ENCODE data around the gene KIF5B. TPM values are rescaled to one million over a fixed set of nuclear protein-coding genes. Genes with fewer than 3 reads are reported as not detected.

KIF5B gene
- total and polyA plus RNA-seq, 9 of the 15 experiments (the other 6 are each of a cell fraction or from before 2014, with no cell fraction given): 24.4 to 94.4 (median 68.9) TPM

- ChIA-PET CTCF (ENCODE audit: low intra/inter-chr PET ratio) (no interaction called here), POLR2A (interaction anchor here (0.8 to 1.0 kb wide), 2 partner anchors 16 to 21 kb away, joined by 3 read pairs; no protein-coding TSS in a partner anchor)
- in situ Hi-C loops (cut with MboI): loop anchor here (10.0 kb wide), 1 partner anchor 295 kb away; the partner anchor contains the start of gene EPC1
- Histone ChIP-seq H3K9me1 (ENCODE audit: control insufficient read depth, insufficient read depth, low read length) (peaks cover 3% of the 10 kb centered on the region), H2AFZ (ENCODE audit: low read depth, low read length) (no peak overlapping the region), H3K9ac (ENCODE audit: insufficient read depth in 1 of 2, low read depth in 2 of 2, low read length in 2 of 2) (no peak overlapping the region), H3K4me1 (replicated peaks in 1 of 2; ENCODE audit: control insufficient read depth in 2 of 2, insufficient read depth in 2 of 2, low read length in 2 of 2) (peaks cover 0 to 10% of the 10 kb centered on the region in 2 experiments; a peak in 4 of 5 replicates), H3K4me3 (no peak overlapping the region), H3K27ac (ENCODE audit: extremely low read depth, low read depth, low read length) (no peak overlapping the region), H3K4me2 (ENCODE audit: insufficient read depth, low read length) (no peak overlapping the region), H3K27me3 (ENCODE audit: control insufficient read depth in 2 of 2, insufficient read depth in 2 of 2, low read length in 2 of 2) (no peaks in the 10 kb centered on the region), H3K36me3 (ENCODE audit: control insufficient read depth, insufficient read depth, low read length) (peaks cover 72% of the 10 kb centered on the region), H3K9me3 (replicated peaks; ENCODE audit: control insufficient read depth, insufficient read depth, low read depth, low read length) (no peaks in the 10 kb centered on the region), H4K20me1 (replicated peaks; ENCODE audit: control insufficient read depth, insufficient read depth, low read length) (peaks cover 46% of the 10 kb centered on the region), H3K79me2 (ENCODE audit: control insufficient read depth, insufficient read depth, low read length) (peaks cover 99% of the 10 kb centered on the region)
- ATAC-seq (no peak), FAIRE-seq (no peak), DNase-seq (ENCODE audit: extremely low read depth in 1 of 4, low spot score in 3 of 4) (no peak)
- intact Hi-C loops (cut with micrococcal nuclease): loop anchor here (10.0 kb wide), 1 partner anchor 95 kb away; no protein-coding TSS in a partner anchor
- BruUV-seq (replicated peaks): no TSS peak
- 66% methylated on average over 6 of the region's 6 CpGs for WGBS (ENCODE audit: insufficient coverage, low coverage, missing lambda C conversion rate)
- TF ChIP-seq, protein P1, sequence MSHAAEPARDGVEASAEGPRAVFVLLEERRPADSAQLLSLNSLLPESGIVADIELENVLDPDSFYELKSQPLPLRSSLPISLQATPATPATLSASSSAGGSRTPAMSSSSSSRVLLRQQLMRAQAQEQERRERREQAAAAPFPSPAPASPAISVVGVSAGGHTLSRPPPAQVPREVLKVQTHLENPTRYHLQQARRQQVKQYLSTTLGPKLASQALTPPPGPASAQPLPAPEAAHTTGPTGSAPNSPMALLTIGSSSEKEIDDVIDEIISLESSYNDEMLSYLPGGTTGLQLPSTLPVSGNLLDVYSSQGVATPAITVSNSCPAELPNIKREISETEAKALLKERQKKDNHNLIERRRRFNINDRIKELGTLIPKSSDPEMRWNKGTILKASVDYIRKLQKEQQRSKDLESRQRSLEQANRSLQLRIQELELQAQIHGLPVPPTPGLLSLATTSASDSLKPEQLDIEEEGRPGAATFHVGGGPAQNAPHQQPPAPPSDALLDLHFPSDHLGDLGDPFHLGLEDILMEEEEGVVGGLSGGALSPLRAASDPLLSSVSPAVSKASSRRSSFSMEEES (CRISPR knock-in tag; IDR thresholded peaks at IDR 0.05): peak; percentile 84
- TF ChIP-seq BACH1 (tag; IDR thresholded peaks at IDR 0.05) (no peak), KDM1A (IDR thresholded peaks at IDR 0.05) (no peak), ZNF134 (CRISPR knock-in tag; conservative IDR thresholded peaks at IDR 0.05) (no peak), TOE1 (IDR thresholded peaks at IDR 0.05; ENCODE audit: borderline replicate concordance) (peak; percentile 55; the same call in 1 of the 2 replicates), TOE1 (CRISPR knock-in tag; IDR thresholded peaks at IDR 0.05; ENCODE audit: borderline replicate concordance, low read depth) (no peak), GABPB1 (CRISPR knock-in tag; IDR thresholded peaks at IDR 0.05) (no peak), MTF1 (CRISPR knock-in tag; IDR thresholded peaks at IDR 0.05; ENCODE audit: borderline replicate concordance) (no peak), CBX3 (IDR thresholded peaks at IDR 0.05; ENCODE audit: borderline replicate concordance in 1 of 2, low read length in 2 of 2) (no peak), ZNF668 (CRISPR knock-in tag; IDR thresholded peaks at IDR 0.05) (no peak), ZNF316 (IDR thresholded peaks at IDR 0.05) (no peak), RAD51 (IDR thresholded peaks at IDR 0.05; ENCODE audit: borderline replicate concordance, low read depth) (peak; percentile 59; the same call in 1 of the 2 replicates), ZNF584 (CRISPR knock-in tag; IDR thresholded peaks at IDR 0.05; ENCODE audit: low read depth) (no peak)
- TF ChIP-seq, protein P2, sequence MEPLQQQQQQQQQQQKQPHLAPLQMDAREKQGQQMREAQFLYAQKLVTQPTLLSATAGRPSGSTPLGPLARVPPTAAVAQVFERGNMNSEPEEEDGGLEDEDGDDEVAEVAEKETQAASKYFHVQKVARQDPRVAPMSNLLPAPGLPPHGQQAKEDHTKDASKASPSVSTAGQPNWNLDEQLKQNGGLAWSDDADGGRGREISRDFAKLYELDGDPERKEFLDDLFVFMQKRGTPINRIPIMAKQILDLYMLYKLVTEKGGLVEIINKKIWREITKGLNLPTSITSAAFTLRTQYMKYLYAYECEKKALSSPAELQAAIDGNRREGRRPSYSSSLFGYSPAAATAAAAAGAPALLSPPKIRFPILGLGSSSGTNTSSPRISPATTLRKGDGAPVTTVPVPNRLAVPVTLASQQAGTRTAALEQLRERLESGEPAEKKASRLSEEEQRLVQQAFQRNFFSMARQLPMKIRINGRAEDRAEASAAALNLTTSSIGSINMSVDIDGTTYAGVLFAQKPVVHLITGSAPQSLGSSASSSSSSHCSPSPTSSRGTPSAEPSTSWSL (CRISPR knock-in tag; IDR thresholded peaks at IDR 0.05; ENCODE audit: borderline replicate concordance): no peak
- TF ChIP-seq, protein P3, sequence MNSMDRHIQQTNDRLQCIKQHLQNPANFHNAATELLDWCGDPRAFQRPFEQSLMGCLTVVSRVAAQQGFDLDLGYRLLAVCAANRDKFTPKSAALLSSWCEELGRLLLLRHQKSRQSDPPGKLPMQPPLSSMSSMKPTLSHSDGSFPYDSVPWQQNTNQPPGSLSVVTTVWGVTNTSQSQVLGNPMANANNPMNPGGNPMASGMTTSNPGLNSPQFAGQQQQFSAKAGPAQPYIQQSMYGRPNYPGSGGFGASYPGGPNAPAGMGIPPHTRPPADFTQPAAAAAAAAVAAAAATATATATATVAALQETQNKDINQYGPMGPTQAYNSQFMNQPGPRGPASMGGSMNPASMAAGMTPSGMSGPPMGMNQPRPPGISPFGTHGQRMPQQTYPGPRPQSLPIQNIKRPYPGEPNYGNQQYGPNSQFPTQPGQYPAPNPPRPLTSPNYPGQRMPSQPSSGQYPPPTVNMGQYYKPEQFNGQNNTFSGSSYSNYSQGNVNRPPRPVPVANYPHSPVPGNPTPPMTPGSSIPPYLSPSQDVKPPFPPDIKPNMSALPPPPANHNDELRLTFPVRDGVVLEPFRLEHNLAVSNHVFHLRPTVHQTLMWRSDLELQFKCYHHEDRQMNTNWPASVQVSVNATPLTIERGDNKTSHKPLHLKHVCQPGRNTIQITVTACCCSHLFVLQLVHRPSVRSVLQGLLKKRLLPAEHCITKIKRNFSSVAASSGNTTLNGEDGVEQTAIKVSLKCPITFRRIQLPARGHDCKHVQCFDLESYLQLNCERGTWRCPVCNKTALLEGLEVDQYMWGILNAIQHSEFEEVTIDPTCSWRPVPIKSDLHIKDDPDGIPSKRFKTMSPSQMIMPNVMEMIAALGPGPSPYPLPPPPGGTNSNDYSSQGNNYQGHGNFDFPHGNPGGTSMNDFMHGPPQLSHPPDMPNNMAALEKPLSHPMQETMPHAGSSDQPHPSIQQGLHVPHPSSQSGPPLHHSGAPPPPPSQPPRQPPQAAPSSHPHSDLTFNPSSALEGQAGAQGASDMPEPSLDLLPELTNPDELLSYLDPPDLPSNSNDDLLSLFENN (IDR thresholded peaks at IDR 0.05; ENCODE audit: low read depth in 2 of 2, low read length in 2 of 2): no peak
Measured at GRCh38 chr10:32050177-32050576, 6.0 kb downstream of the KIF5B start.

Measured in K562 (cell line).